Measurements from ENCODE around the gene CABP4. TPM values are rescaled to one million over a fixed set of nuclear protein-coding genes. Genes with fewer than 3 reads are reported as not detected.

Gene CABP4
- total RNA-seq, 2 donors from 2014 or later, result 5.3 to 5.7 TPM

Other genes starting within 250 kb of the CABP4 start
- 10 to 100 TPM; 72.8 to 85.2 TPM for gene GRK2, start 188.9 kb upstream of the CABP4 start, total RNA-seq
- 100 to 1,000 TPM in 1 of 2 donors, 10 to 100 TPM in 1; 66.6 to 101 TPM for gene ANKRD13D, start 166.1 kb upstream of the CABP4 start, total RNA-seq
- 10 to 100 TPM; 39.4 to 59.0 TPM for gene SSH3, start 151.8 kb upstream of the CABP4 start, total RNA-seq
- gene POLD4, start 101.8 kb upstream of the CABP4 start, total RNA-seq, result 100 to 1,000 TPM; 145 to 148 TPM
- 10 to 100 TPM; 27.1 to 38.1 TPM for gene CLCF1, start 81.8 kb upstream of the CABP4 start, total RNA-seq
- gene RAD9A, start 63.4 kb upstream of the CABP4 start, total RNA-seq, result 10 to 100 TPM; 15.8 to 23.0 TPM
- 10 to 100 TPM; 74.4 to 77.8 TPM for gene PPP1CA, start 53.5 kb upstream of the CABP4 start, total RNA-seq
- 1 to 10 TPM; 2.6 to 3.8 TPM for gene TBC1D10C, start 51.3 kb upstream of the CABP4 start, total RNA-seq
- gene CARNS1, start 39.7 kb upstream of the CABP4 start, total RNA-seq, result 10 to 100 TPM in 1 of 2 donors, 1 to 10 TPM in 1; 7.9 to 10.8 TPM
- 10 to 100 TPM; 68.3 to 69.3 TPM for gene RPS6KB2, start 26.9 kb upstream of the CABP4 start, total RNA-seq
- gene PTPRCAP, start 17.7 kb upstream of the CABP4 start, total RNA-seq, result 1 to 10 TPM; 4.0 to 7.2 TPM
- 10 to 100 TPM; 50.0 to 88.3 TPM for gene CORO1B, start 11.9 kb upstream of the CABP4 start, total RNA-seq
- not detected for gene GPR152, start 2.6 kb upstream of the CABP4 start, total RNA-seq
- 10 to 100 TPM; 66.7 to 67.7 TPM for gene TMEM134, start 13.9 kb downstream of the CABP4 start, total RNA-seq
- gene AIP, start 27.7 kb downstream of the CABP4 start, total RNA-seq, result 10 to 100 TPM; 64.8 to 76.9 TPM
- gene PITPNM1, start 50.0 kb downstream of the CABP4 start, total RNA-seq, result 10 to 100 TPM; 27.1 to 32.5 TPM
- 10 to 100 TPM; 53.3 to 73.4 TPM for gene CDK2AP2, start 52.8 kb downstream of the CABP4 start, total RNA-seq
- gene CABP2, start 68.1 kb downstream of the CABP4 start, total RNA-seq, result not detected
- 100 to 1,000 TPM; 272 to 744 TPM for gene GSTP1, start 128.5 kb downstream of the CABP4 start, total RNA-seq
- 100 to 1,000 TPM; 240 to 252 TPM for gene NDUFV1, start 151.6 kb downstream of the CABP4 start, total RNA-seq
- gene NUDT8, start 174.6 kb downstream of the CABP4 start, total RNA-seq, result 1 to 10 TPM; 5.7 to 6.1 TPM
- gene TBX10, start 184.4 kb downstream of the CABP4 start, total RNA-seq, result not detected
- not detected for gene ACY3, start 195.4 kb downstream of the CABP4 start, total RNA-seq
- gene ALDH3B2, start 219.3 kb downstream of the CABP4 start, total RNA-seq, result not detected